GM12878 (cell line): ENCODE results near the gene ZKSCAN7. TPM values are rescaled to one million over a fixed set of nuclear protein-coding genes. Genes with fewer than 3 reads are reported as not detected.

ENCODE experiments used
- ATAC-seq: fragments of 200-7000 bp; cut with Tn5 transposase; 3 replicates; pipeline ENCODE4 v1.9.1; 2020; ENCODE audit warnings: mild to moderate bottlenecking, moderate library complexity
- BruUV-seq: library from RNA; stranded (reverse); fragments of 400-500 nt; replicated peaks from 2 replicates; lab custom pipeline; 2021; lab: Mats Ljungman, UMichigan
- CTCF ChIA-PET: fragments of 300-600 bp; sonication (Branson Sonifier 250); formaldehyde crosslinking; extraction: SDS; loops from one replicate; lab custom pipeline; 2021; ENCODE audit warnings: inconsistent platforms; lab: Yijun Ruan, JAX
- POLR2A ChIA-PET: fragments of 350-600 bp; formaldehyde crosslinking; extraction: SDS; loops from one replicate; lab custom pipeline; 2021; ENCODE audit warnings: inconsistent platforms; lab: Charles Lee
- RAD21 ChIA-PET: fragments of 300-600 bp; sonication (Branson Sonifier 250); formaldehyde crosslinking; loops from one replicate; lab custom pipeline; 2023; ENCODE audit warnings: antibody characterized with exemption; ENCODE audit not compliant: unreplicated experiment; lab: Charles Lee
- SMC1A ChIA-PET: fragments of 300-600 bp; sonication (Branson Sonifier 250); formaldehyde crosslinking; loops from one replicate; lab custom pipeline; 2023; ENCODE audit not compliant: unreplicated experiment, uncharacterized antibody; lab: Charles Lee
- DNase-seq: peaks from one replicate; pipeline ENCODE4 v3.0.0-alpha.2; 2011; ENCODE audit warnings: low read depth, low spot score
- FAIRE-seq: peaks from 3 replicates; lab custom pipeline; 2011; peaks lifted over from hg19 to GRCh38; lab: Jason Lieb, UNC
- H2AFZ ChIP-seq: 2 replicates; pipeline ENCODE4 v1.6.0; 2011; ENCODE audit warnings: low read depth, low read length, control low read depth; ENCODE audit not compliant: control insufficient read depth
- H3K27ac ChIP-seq: 2 replicates; pipeline ENCODE4 v1.5.1; 2011; ENCODE audit warnings: control low read depth; ENCODE audit not compliant: control insufficient read depth, insufficient read depth
- H3K27me3 ChIP-seq, 2 experiments: replicated peaks in 1 of 2; 2 replicates each; pipeline versions ENCODE4 v1.6.0 to v1.6.1; 2011; ENCODE audit warnings: low read length in 1 of 2; ENCODE audit not compliant: control insufficient read depth in 2 of 2, insufficient read depth in 2 of 2
- H3K36me3 ChIP-seq, 2 experiments: 2 replicates each; pipeline ENCODE4 v1.5.1; 2011; ENCODE audit warnings: low read length in 1 of 2; ENCODE audit not compliant: control insufficient read depth in 2 of 2, insufficient read depth in 2 of 2
- H3K4me1 ChIP-seq: 2 replicates; pipeline ENCODE4 v1.6.1; 2011; ENCODE audit warnings: mild to moderate bottlenecking, low read length, moderate library complexity, mixed read lengths; ENCODE audit not compliant: control insufficient read depth, insufficient read depth
- H3K4me2 ChIP-seq: 2 replicates; pipeline ENCODE4 v1.6.0; 2011; ENCODE audit warnings: control low read depth; ENCODE audit not compliant: control insufficient read depth, insufficient read depth
- H3K4me3 ChIP-seq: fragments of 200-600 bp; sonication (generic); 2 replicates; pipeline ENCODE4 v1.5.1; 2016
- H3K79me2 ChIP-seq: 2 replicates; pipeline ENCODE4 v1.6.0; 2011; ENCODE audit warnings: low read length; ENCODE audit not compliant: control insufficient read depth, insufficient read depth
- H3K9ac ChIP-seq: 2 replicates; pipeline ENCODE4 v1.8.0; 2011; ENCODE audit warnings: low read length, control low read depth, mixed read lengths; ENCODE audit not compliant: control insufficient read depth, insufficient read depth
- H3K9me3 ChIP-seq: replicated peaks from 3 replicates; pipeline ENCODE4 v1.5.1; 2011; ENCODE audit warnings: mild to moderate bottlenecking, low read length; ENCODE audit not compliant: control insufficient read depth, insufficient read depth
- H4K20me1 ChIP-seq: 2 replicates; pipeline ENCODE4 v1.6.0; 2011; ENCODE audit not compliant: control insufficient read depth, insufficient read depth
- JUNB ChIP-seq: IDR thresholded peaks from 2 replicates; pipeline ENCODE4 v1.6.1; 2016; ENCODE audit warnings: antibody characterized with exemption, mild to moderate bottlenecking
- KDM1A ChIP-seq: fragments of 200-600 bp; sonication (generic); IDR thresholded peaks from 2 replicates; pipeline ENCODE4 v1.6.1; 2016; ENCODE audit warnings: borderline replicate concordance
- MXI1 ChIP-seq: fragments of 150-350 bp; IDR thresholded peaks from 2 replicates; pipeline ENCODE4 v1.6.1; 2011; ENCODE audit warnings: low read depth, mild to moderate bottlenecking, inconsistent platforms, low read length, improper control_type of control experiment
- NBN ChIP-seq: fragments of 450-650 bp; IDR thresholded peaks from 2 replicates; pipeline ENCODE4 v1.6.1; 2016
- NKRF ChIP-seq: fragments of 450-650 bp; conservative IDR thresholded peaks from 2 replicates; pipeline ENCODE4 v1.6.1; 2017; ENCODE audit warnings: mild to moderate bottlenecking, moderate library complexity
- NR2F1 ChIP-seq: fragments of 450-650 bp; conservative IDR thresholded peaks from 2 replicates; pipeline ENCODE4 v1.6.1; 2017; ENCODE audit warnings: mild to moderate bottlenecking
- PBX3 ChIP-seq: IDR thresholded peaks from 2 replicates; pipeline ENCODE4 v1.6.1; 2011; ENCODE audit warnings: mild to moderate bottlenecking, low read depth, low read length, moderate library complexity; ENCODE audit not compliant: insufficient replicate concordance
- RAD21 ChIP-seq: IDR thresholded peaks from 2 replicates; pipeline ENCODE4 v1.6.1; 2011; ENCODE audit warnings: mild to moderate bottlenecking, low read depth, low read length, moderate library complexity; ENCODE audit not compliant: insufficient read depth
- SMARCA5 ChIP-seq: fragments of 450-650 bp; IDR thresholded peaks from 2 replicates; pipeline ENCODE4 v1.6.1; 2017; ENCODE audit warnings: mild to moderate bottlenecking
- SUZ12 ChIP-seq: fragments of 200-600 bp; sonication (generic); IDR thresholded peaks from one replicate; pipeline ENCODE4 v1.6.1; 2018; ENCODE audit warnings: antibody characterized with exemption, mild to moderate bottlenecking; ENCODE audit not compliant: unreplicated experiment
- ZBTB11 ChIP-seq: fragments of 450-650 bp; formaldehyde crosslinking; IDR thresholded peaks from 2 replicates; pipeline ENCODE4 v1.5.0; 2022; ENCODE audit warnings: mild to moderate bottlenecking, missing genetic modification characterization
- ZNF217 ChIP-seq: fragments of 450-650 bp; IDR thresholded peaks from 2 replicates; pipeline ENCODE4 v1.6.1; 2017; ENCODE audit warnings: antibody characterized with exemption, mild to moderate bottlenecking
- WGBS: methylation state at CpG from one replicate; pipeline ENCODE4 v1.1.6; 2016; ENCODE audit warnings: low lambda C conversion rate; ENCODE audit not compliant: insufficient replicate concordance, insufficient coverage; ENCODE audit errors: missing lambda C conversion rate; 5-methylcytosine and 5-hydroxymethylcytosine counted together
- in situ Hi-C: fragments of 300-500 bp; cut with MboI; formaldehyde crosslinking; loops from 9 replicates; pipeline ENCODE4 v1.14.3; 2018; ENCODE audit warnings: mixed read lengths
- intact Hi-C: fragments of 100-400 bp; cut with micrococcal nuclease; formaldehyde crosslinking; loops from one replicate; pipeline ENCODE4 v1.14.2; 2022; ENCODE audit not compliant: unreplicated experiment
- polyA plus RNA-seq, 11 experiments: library from polyadenylated mRNA; depleted of rRNA in 4 of 11; unstranded in 6 of 11; stranded (reverse) in 5 of 11; fragments of >200 nt; fragmentation: Nextera tagmentation in 4 of 11; fragmentation: Illumina TruSeq in 1 of 11; extraction: Ambion mirVana in 4 of 11; extraction: Trizol in 1 of 11; gene quantifications; 1 replicate in 1 of 11; 2 replicates in 10 of 11; pipeline versions ENCODE4 v1.2.1 to v1.2.3, GENCODE V29; 2011 to 2016; ENCODE audit warnings: inconsistent platforms in 2 of 11, missing spikeins in 2 of 11, low read depth in 1 of 11
- total RNA-seq, 4 experiments: library from RNA; depleted of rRNA in 3 of 4; stranded (reverse); fragments of >200 nt in 3 of 4; fragmentation: Illumina TruSeq in 1 of 4; extraction: Trizol in 1 of 4; gene quantifications; 2 replicates each; pipeline versions ENCODE4 v1.2.1 to v1.2.3, GENCODE V29; 2013 to 2021
- TF ChIP-seq, protein P1 (sequence below): fragments of 150-350 bp; IDR thresholded peaks from 2 replicates; pipeline ENCODE4 v1.6.1; 2016; ENCODE audit warnings: low read depth, low read length
- TF ChIP-seq, protein P2 (sequence below): IDR thresholded peaks from 2 replicates; pipeline ENCODE4 v1.6.1; 2012; ENCODE audit warnings: low read depth, low read length, improper control_type of control experiment

ZKSCAN7 gene
- total and polyA plus RNA-seq, 10 of the 15 experiments (the other 5 are each of a cell fraction or from before 2014, with no cell fraction given), result 0.77 to 6.0 (median 3.5) TPM

GRCh38 chr3:44525060-44525459 is 29.9 kb upstream of the ZKSCAN7 start:
- TF ChIP-seq NR2F1 (no peak), PBX3 (no peak), SMARCA5 (no peak), RAD21 (no peak), KDM1A (no peak), ZNF217 (no peak), MXI1 (no peak), NKRF (no peak), ZBTB11 (CRISPR knock-in tag) (no peak), SUZ12 (no peak), NBN (no peak), JUNB (no peak)
- TF ChIP-seq, protein P1, sequence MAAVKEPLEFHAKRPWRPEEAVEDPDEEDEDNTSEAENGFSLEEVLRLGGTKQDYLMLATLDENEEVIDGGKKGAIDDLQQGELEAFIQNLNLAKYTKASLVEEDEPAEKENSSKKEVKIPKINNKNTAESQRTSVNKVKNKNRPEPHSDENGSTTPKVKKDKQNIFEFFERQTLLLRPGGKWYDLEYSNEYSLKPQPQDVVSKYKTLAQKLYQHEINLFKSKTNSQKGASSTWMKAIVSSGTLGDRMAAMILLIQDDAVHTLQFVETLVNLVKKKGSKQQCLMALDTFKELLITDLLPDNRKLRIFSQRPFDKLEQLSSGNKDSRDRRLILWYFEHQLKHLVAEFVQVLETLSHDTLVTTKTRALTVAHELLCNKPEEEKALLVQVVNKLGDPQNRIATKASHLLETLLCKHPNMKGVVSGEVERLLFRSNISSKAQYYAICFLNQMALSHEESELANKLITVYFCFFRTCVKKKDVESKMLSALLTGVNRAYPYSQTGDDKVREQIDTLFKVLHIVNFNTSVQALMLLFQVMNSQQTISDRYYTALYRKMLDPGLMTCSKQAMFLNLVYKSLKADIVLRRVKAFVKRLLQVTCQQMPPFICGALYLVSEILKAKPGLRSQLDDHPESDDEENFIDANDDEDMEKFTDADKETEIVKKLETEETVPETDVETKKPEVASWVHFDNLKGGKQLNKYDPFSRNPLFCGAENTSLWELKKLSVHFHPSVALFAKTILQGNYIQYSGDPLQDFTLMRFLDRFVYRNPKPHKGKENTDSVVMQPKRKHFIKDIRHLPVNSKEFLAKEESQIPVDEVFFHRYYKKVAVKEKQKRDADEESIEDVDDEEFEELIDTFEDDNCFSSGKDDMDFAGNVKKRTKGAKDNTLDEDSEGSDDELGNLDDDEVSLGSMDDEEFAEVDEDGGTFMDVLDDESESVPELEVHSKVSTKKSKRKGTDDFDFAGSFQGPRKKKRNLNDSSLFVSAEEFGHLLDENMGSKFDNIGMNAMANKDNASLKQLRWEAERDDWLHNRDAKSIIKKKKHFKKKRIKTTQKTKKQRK, result no peak
- TF ChIP-seq, protein P2, sequence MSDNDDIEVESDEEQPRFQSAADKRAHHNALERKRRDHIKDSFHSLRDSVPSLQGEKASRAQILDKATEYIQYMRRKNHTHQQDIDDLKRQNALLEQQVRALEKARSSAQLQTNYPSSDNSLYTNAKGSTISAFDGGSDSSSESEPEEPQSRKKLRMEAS, result no peak
- TF ChIP-seq, all 136 proteins: peak for 0
- SMC1A ChIA-PET, result no interaction called here
- DNase-seq, result no peak
- Histone ChIP-seq H3K36me3 (no peaks in the 10 kb centered on the region), H3K9me3 (no peaks in the 10 kb centered on the region), H3K4me2 (no peak overlapping the region), H2AFZ (no peak overlapping the region), H3K79me2 (no peaks in the 10 kb centered on the region), H3K27ac (no peak overlapping the region), H3K9ac (no peak overlapping the region), H3K4me1 (no peaks in the 10 kb centered on the region), H4K20me1 (no peaks in the 10 kb centered on the region), H3K4me3 (no peak overlapping the region), H3K27me3 (no peaks in the 10 kb centered on the region; a peak in 1 of 4 replicates)
- CTCF ChIA-PET, result interaction anchor here (0.7 kb wide), 1 partner anchor 8 kb away, joined by 3 read pairs; no protein-coding TSS in a partner anchor
- BruUV-seq, result no TSS peak
- intact Hi-C loops (no loop called here), in situ Hi-C loops (no loop called here)
- POLR2A ChIA-PET, result no interaction called here
- RAD21 ChIA-PET, result no interaction called here
- 53% methylated on average over 5 of the region's 5 CpGs for WGBS
- no peak for FAIRE-seq
- ATAC-seq, result no peak
